Naive thymus-derived CD8-positive, alpha-beta T cell (primary cell): ENCODE measurements around the gene ZNF471. TPM values are rescaled to one million over a fixed set of nuclear protein-coding genes. Genes with fewer than 3 reads are reported as not detected.

Experiments used
- ATAC-seq, 2 donors: fragments of 150-1000 bp; cut with Tn5 transposase in 1 of 2; sonication (Bioruptor Pico), chemical (Tn5 transposase) in 1 of 2; 1 replicate in 1 of 2; 2 replicates in 1 of 2; pipeline ENCODE4 v1.10.0; 2021; ENCODE audit warnings: mild to moderate bottlenecking in 2 of 2, moderate library complexity in 2 of 2
- POLR2A ChIA-PET: fragments of 350-600 bp; sonication (Branson Sonifier 250); formaldehyde crosslinking; loops from one replicate; lab custom pipeline; 2021; ENCODE audit warnings: antibody characterized with exemption; lab: Charles Lee
- DNase-seq, 10 donors: peaks; one replicate each; pipeline versions ENCODE4 v3.0.0 to v3.0.0-alpha.2; 2020 to 2022
- H3K27ac Mint-ChIP-seq, 10 donors: one replicate each; pipeline ENCODE4 v1.8.0; 2020 to 2022; ENCODE audit warnings: mild to moderate bottlenecking in 10 of 10, mixed read lengths in 10 of 10, moderate library complexity in 4 of 10, inconsistent platforms in 1 of 10
- H3K27me3 Mint-ChIP-seq, 5 donors: one replicate each; pipeline ENCODE4 v1.8.0; 2021 to 2022; ENCODE audit warnings: mixed read lengths in 5 of 5
- H3K36me3 Mint-ChIP-seq, 3 donors: one replicate each; pipeline ENCODE4 v1.8.0; 2020 to 2022; ENCODE audit warnings: mixed read lengths in 3 of 3, mild to moderate bottlenecking in 2 of 3, inconsistent platforms in 1 of 3
- H3K4me1 Mint-ChIP-seq, 4 donors: one replicate each; pipeline ENCODE4 v1.8.0; 2021 to 2022; ENCODE audit warnings: mixed read lengths in 4 of 4
- H3K4me3 Mint-ChIP-seq, 10 donors: one replicate each; pipeline ENCODE4 v1.8.0; 2020 to 2022; ENCODE audit warnings: mild to moderate bottlenecking in 10 of 10, mixed read lengths in 10 of 10, moderate library complexity in 6 of 10, inconsistent platforms in 1 of 10
- H3K9me3 Mint-ChIP-seq, 9 donors: one replicate each; pipeline ENCODE4 v1.8.0; 2020 to 2022; ENCODE audit warnings: mixed read lengths in 9 of 9, mild to moderate bottlenecking in 3 of 9, inconsistent platforms in 1 of 9, moderate library complexity in 1 of 9
- polyA plus RNA-seq, 3 donors: library from polyadenylated mRNA; unstranded; fragments of 300-500 nt; fragmentation: Illumina TruSeq; gene quantifications; one replicate each; pipeline ENCODE4 v1.2.3, GENCODE V29; 2021
- total RNA-seq, 8 experiments: library from RNA in 2 of 8; stranded (reverse) in 2 of 8; gene quantifications; one replicate each; pipeline ENCODE4 v1.2.3 and lab custom pipeline; 2021 to 2026

Gene ZNF471
- total and polyA plus RNA-seq, 5 experiments from 2014 or later, result 0.61 to 10.8 (median 5.7) TPM; not detected in 1

DNA sequence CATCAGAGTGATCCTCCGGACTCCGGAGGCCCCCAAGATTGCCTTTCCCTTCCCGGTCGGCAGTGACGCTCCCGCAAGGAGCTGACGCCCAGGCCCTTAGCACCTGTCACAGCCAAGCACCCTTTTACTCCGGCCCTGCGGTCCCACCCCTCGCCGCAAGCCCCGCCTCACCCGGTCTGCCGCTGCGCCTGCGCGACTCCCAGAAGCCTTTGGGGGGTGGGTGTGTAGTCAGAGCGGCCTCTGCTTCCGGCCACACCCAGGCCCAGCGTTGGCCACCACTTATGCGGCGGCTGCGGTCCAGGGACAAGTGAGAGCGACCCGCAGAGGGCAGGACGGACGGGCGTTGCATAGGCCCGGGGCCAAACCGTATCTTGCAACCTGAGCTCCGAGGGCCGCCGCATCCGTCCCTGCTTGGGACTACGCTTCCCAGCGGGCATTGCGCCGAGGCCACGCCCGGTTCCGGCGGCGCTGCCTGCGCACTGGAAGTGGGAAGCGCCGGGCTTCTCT, 30.7 kb downstream of the ZNF471 start:
- H3K4me3 Mint-ChIP-seq, result peak overlapping the region; percentile 88 to 98 (median 93)
- peaks cover 22 to 74% (median 45%) of the 10 kb centered on the region in 3 donors for H3K36me3 Mint-ChIP-seq
- ATAC-seq (peak; percentile 89 to 92), DNase-seq (peak; percentile 85 to 96 (median 89))
- peaks cover 0 to 7% (median 0%) of the 10 kb centered on the region in 5 donors for H3K27me3 Mint-ChIP-seq
- peak overlapping the region; percentile 81 to 99 (median 95) for H3K27ac Mint-ChIP-seq
- POLR2A ChIA-PET, result interaction anchor here (1.0 to 1.1 kb wide), 2 partner anchors 11 to 224 kb away, joined by 3 read pairs; partner anchors contain the start of gene ZSCAN5A
- peaks cover 0 to 85% (median 42%) of the 10 kb centered on the region in 9 donors for H3K9me3 Mint-ChIP-seq
- H3K4me1 Mint-ChIP-seq, result peaks cover 6 to 28% (median 25%) of the 10 kb centered on the region in 4 donors

- ATAC-seq (peak; percentile 59 to 73), DNase-seq (peak in 3 of 10 donors; percentile 15 to 88 (median 75))
- Mint-ChIP-seq H3K27me3 (peaks cover 0 to 7% (median 0%) of the 10 kb centered on the region in 5 donors), H3K4me1 (peaks cover 6 to 28% (median 25%) of the 10 kb centered on the region in 4 donors), H3K9me3 (peaks cover 0 to 85% (median 44%) of the 10 kb centered on the region in 9 donors), H3K36me3 (peaks cover 27 to 77% (median 45%) of the 10 kb centered on the region in 3 donors), H3K27ac (peak within 1 kb of the TSS; percentile 82 to 99 (median 95)), H3K4me3 (peak within 1 kb of the TSS; percentile 88 to 98 (median 93))
- POLR2A ChIA-PET, result interaction anchor here (0.9 to 1.1 kb wide), 3 partner anchors 11 to 225 kb away, joined by 3 to 4 read pairs (median 3); partner anchors contain the start of genes ZNF470 and ZSCAN5A
These were observed 31.2 kb downstream of the ZNF471 start, which contains the start of gene ZFP28 for GRCh38 chr19:56538761-56539263. TSS of gene ZFP28 (plus strand) at chr19:56538948. CDS start at chr19:56539019, 71 bp downstream.

DNA sequence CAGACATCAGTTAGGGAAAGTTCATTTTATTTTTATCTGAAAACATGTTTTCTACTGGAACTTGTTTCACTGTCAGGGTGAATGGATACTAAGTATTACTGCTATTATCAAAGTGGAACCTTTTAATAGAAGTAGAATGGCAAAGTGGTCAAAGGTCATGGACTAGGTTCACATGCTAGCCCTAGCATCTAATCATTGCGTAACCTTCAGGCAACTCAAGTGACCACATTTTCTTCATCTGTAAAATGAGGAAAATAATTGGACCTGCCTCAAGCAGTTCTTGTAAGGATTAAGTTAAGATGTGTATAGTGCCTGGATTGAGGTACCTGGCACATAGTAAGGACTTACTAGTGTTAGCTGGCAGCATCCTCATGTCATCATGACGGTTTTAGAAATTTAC, 36.1 kb downstream of the ZNF471 start:
- ATAC-seq, result no peak
- no peak for DNase-seq
- peaks cover 0 to 2% (median 0%) of the 10 kb centered on the region in 5 donors for H3K27me3 Mint-ChIP-seq
- no peak overlapping the region for H3K4me3 Mint-ChIP-seq
- peaks cover 55 to 92% (median 60%) of the 10 kb centered on the region in 3 donors for H3K36me3 Mint-ChIP-seq
- H3K4me1 Mint-ChIP-seq, result peaks cover 6 to 19% (median 14%) of the 10 kb centered on the region in 4 donors
- H3K27ac Mint-ChIP-seq, result no peak overlapping the region
- H3K9me3 Mint-ChIP-seq, result peaks cover 8 to 90% (median 54%) of the 10 kb centered on the region in 9 donors
- POLR2A ChIA-PET, result no interaction called here

- H3K36me3 Mint-ChIP-seq, result peaks cover 61 to 91% (median 69%) of the 10 kb centered on the region in 3 donors
- H3K4me3 Mint-ChIP-seq, result no peak overlapping the region
- peaks cover 12 to 99% (median 54%) of the 10 kb centered on the region in 9 donors for H3K9me3 Mint-ChIP-seq
- H3K27me3 Mint-ChIP-seq, result no peaks in the 10 kb centered on the region
- DNase-seq (no peak), ATAC-seq (no peak)
- no peak overlapping the region for H3K27ac Mint-ChIP-seq
- POLR2A ChIA-PET, result no interaction called here
- H3K4me1 Mint-ChIP-seq, result no peaks in the 10 kb centered on the region
These were observed 39.9 kb downstream of the ZNF471 start for GRCh38 chr19:56547535-56547934.

DNA sequence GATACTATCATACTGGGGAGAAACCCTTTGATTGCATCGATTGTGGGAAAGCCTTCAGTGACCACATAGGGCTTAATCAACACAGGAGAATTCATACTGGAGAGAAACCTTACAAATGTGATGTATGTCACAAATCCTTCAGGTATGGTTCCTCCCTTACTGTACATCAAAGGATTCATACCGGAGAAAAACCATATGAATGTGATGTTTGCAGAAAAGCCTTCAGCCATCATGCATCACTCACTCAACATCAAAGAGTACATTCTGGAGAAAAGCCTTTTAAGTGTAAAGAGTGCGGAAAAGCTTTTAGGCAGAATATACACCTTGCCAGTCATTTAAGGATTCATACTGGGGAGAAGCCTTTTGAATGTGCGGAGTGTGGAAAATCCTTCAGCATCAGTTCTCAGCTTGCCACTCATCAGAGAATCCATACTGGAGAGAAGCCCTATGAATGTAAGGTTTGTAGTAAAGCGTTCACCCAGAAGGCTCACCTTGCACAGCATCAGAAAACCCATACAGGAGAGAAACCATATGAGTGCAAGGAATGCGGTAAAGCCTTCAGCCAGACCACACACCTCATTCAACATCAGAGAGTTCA, 46.7 kb downstream of the ZNF471 start:
- DNase-seq (no peak), ATAC-seq (no peak)
- Mint-ChIP-seq H3K27me3 (no peaks in the 10 kb centered on the region), H3K4me1 (no peaks in the 10 kb centered on the region), H3K36me3 (peaks cover 47 to 78% (median 71%) of the 10 kb centered on the region in 3 donors), H3K27ac (no peak overlapping the region), H3K9me3 (peaks cover 9 to 97% (median 58%) of the 10 kb centered on the region in 9 donors), H3K4me3 (no peak overlapping the region)
- POLR2A ChIA-PET, result no interaction called here

GRCh38 chr19:56562766-56563165, 55.1 kb downstream of the ZNF471 start:
- peaks cover 10 to 75% (median 68%) of the 10 kb centered on the region in 3 donors for H3K36me3 Mint-ChIP-seq
- ATAC-seq, result no peak
- POLR2A ChIA-PET, result interaction anchor here (0.6 kb wide), 1 partner anchor 22 kb away, joined by 3 read pairs; no protein-coding TSS in a partner anchor
- no peak for DNase-seq
- no peak overlapping the region for H3K4me3 Mint-ChIP-seq
- no peaks in the 10 kb centered on the region for H3K27me3 Mint-ChIP-seq
- peaks cover 2 to 16% (median 12%) of the 10 kb centered on the region in 4 donors for H3K4me1 Mint-ChIP-seq
- H3K27ac Mint-ChIP-seq, result no peak overlapping the region
- peaks cover 13 to 100% (median 58%) of the 10 kb centered on the region in 9 donors for H3K9me3 Mint-ChIP-seq

DNA sequence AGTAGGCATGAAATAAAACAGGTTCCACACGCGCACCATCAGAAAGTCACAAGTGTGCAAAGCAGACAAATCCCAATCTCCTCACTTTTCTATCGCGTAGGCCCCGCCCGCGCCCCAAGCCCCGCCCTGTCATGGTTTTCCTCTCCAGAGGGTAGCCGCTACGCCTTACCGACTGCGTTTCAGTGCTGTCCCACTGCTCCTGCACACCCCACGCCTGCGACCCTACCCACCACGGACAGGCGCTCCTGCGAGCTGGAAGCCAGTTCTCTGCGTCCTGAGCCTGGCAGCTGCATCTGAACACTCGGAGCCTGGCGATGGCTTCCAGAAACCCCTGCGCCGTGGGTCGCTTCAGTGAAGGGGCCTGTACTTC, 59.2 kb downstream of the ZNF471 start:
- POLR2A ChIA-PET, result interaction anchor here (0.6 to 1.7 kb wide), 2 partner anchors 27 to 28 kb away, joined by 3 to 4 read pairs; partner anchors contain the start of gene ZNF71
- ATAC-seq, result peak; percentile 49 to 51
- H3K4me1 Mint-ChIP-seq, result peaks cover 2 to 24% (median 18%) of the 10 kb centered on the region in 4 donors
- peak in 3 of 10 donors; percentile 4 to 24 (median 17) for DNase-seq
- H3K9me3 Mint-ChIP-seq, result peaks cover 6 to 95% (median 37%) of the 10 kb centered on the region in 9 donors
- H3K36me3 Mint-ChIP-seq, result peaks cover 37 to 78% (median 53%) of the 10 kb centered on the region in 3 donors
- peak overlapping the region; percentile 92 to 99 (median 94) for H3K4me3 Mint-ChIP-seq
- H3K27me3 Mint-ChIP-seq, result no peaks in the 10 kb centered on the region
- peak overlapping the region; percentile 79 to 95 (median 91) for H3K27ac Mint-ChIP-seq

DNA sequence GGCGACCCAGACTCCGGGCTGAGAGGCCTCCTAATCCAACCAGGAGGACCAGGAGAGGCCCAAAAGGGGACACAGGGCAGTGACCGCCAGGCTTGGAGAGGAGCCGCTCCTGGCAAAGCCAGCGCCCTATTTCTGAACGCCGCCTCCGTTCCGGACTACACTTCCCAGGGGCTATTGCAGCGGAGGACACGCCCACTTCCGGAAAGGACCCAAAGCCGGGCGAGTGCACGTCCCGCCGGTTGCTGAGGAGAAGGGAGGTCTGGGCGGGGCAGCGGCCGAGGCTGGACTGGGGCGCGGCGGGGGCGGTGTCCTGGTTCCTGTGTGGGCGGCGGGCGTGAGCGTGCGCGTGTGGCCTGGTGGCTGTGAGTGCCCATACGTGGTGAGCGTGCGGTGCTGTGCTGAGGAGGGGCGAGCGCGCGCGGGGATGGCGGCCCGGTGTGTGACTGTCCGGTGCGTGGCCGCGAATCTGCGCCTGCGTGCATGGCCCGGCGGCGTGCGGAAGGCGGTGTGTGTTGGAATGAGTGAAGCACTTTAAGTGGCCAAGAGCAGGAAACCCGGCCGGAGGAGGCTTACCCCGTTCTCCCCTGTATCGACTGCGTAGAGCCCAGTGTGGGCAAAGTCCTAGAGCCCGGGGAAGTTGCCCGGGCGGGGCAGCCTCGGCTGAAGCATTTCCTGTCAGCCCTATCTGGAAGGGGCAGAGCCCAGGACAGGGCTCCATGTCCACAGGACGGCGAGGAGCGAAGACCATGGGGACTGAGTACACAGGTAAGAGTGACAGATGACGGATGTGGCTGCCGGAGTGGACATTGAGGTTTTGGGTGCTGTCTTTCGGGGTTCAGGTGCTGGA, 59.8 kb downstream of the ZNF471 start, which contains the start of gene ZNF470:
Gene ZNF470, plus strand, starts transcription at position 195 of the 847 bp plus-strand sequence. CDS start 2,844 bp downstream, outside the sequence.
- POLR2A ChIA-PET, result interaction anchor here (0.6 to 1.7 kb wide), 4 partner anchors 27 to 609 kb away, joined by 3 to 5 read pairs (median 4); partner anchors contain the start of genes ZNF583 and ZNF71
- no peaks in the 10 kb centered on the region for H3K27me3 Mint-ChIP-seq
- peak; percentile 75 to 93 (median 84) for DNase-seq
- H3K36me3 Mint-ChIP-seq, result peaks cover 38 to 76% (median 49%) of the 10 kb centered on the region in 3 donors
- H3K9me3 Mint-ChIP-seq, result peaks cover 6 to 93% (median 35%) of the 10 kb centered on the region in 9 donors
- peaks cover 2 to 24% (median 18%) of the 10 kb centered on the region in 4 donors for H3K4me1 Mint-ChIP-seq
- ATAC-seq, result peak; percentile 95 to 97
- peak within 1 kb of the TSS; percentile 79 to 95 (median 91) for H3K27ac Mint-ChIP-seq
- peak within 1 kb of the TSS; percentile 92 to 99 (median 94) for H3K4me3 Mint-ChIP-seq

- POLR2A ChIA-PET, result interaction anchor here (0.7 to 0.9 kb wide), 2 partner anchors 22 to 34 kb away, joined by 4 read pairs; no protein-coding TSS in a partner anchor
- ATAC-seq, result no peak
These were observed 64.9 kb downstream of the ZNF471 start for GRCh38 chr19:56572589-56572988.

GRCh38 chr19:56573914-56574313, 66.3 kb downstream of the ZNF471 start:
- H3K4me1 Mint-ChIP-seq, result no peaks in the 10 kb centered on the region
- H3K4me3 Mint-ChIP-seq, result no peak overlapping the region
- DNase-seq, result no peak
- ATAC-seq, result no peak
- H3K27me3 Mint-ChIP-seq, result no peaks in the 10 kb centered on the region
- POLR2A ChIA-PET, result no interaction called here
- H3K27ac Mint-ChIP-seq, result no peak overlapping the region
- peaks cover 18 to 95% (median 51%) of the 10 kb centered on the region in 9 donors for H3K9me3 Mint-ChIP-seq
- peaks cover 61 to 78% (median 62%) of the 10 kb centered on the region in 3 donors for H3K36me3 Mint-ChIP-seq

More at GRCh38 chr19:56572589-56572988, 64.9 kb downstream of the ZNF471 start:
- H3K4me3 Mint-ChIP-seq, result no peak overlapping the region
- no peaks in the 10 kb centered on the region for H3K27me3 Mint-ChIP-seq
- DNase-seq, result no peak
- peaks cover 61 to 84% (median 66%) of the 10 kb centered on the region in 3 donors for H3K36me3 Mint-ChIP-seq
- H3K27ac Mint-ChIP-seq, result no peak overlapping the region
- H3K4me1 Mint-ChIP-seq, result peaks cover under 1 to 11% (median 8%) of the 10 kb centered on the region in 4 donors
- peaks cover 15 to 94% (median 48%) of the 10 kb centered on the region in 9 donors for H3K9me3 Mint-ChIP-seq

DNA sequence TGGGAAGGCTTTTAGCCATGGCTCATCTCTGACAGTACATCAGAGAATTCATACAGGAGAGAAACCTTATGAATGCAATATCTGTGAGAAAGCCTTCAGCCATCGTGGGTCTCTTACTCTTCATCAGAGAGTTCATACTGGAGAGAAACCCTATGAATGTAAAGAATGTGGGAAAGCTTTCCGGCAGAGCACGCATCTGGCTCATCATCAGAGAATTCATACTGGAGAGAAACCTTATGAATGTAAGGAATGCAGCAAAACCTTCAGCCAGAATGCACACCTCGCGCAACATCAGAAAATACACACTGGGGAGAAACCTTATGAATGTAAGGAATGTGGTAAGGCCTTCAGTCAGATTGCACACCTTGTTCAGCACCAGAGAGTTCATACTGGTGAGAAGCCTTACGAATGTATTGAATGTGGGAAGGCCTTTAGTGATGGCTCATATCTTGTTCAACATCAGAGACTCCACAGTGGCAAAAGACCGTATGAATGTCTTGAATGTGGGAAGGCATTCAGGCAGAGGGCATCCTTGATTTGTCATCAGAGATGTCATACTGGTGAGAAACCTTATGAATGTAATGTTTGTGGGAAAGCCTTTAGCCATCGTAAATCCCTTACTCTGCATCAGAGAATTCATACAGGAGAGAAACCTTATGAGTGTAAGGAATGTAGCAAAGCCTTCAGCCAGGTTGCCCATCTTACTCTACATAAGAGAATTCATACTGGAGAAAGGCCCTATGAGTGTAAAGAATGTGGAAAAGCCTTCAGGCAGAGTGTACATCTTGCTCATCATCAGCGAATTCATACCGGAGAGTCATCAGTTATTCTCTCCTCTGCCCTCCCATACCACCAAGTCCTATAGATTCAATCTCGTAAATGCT, 70.3 kb downstream of the ZNF471 start:
- POLR2A ChIA-PET, result no interaction called here
- H3K27ac Mint-ChIP-seq, result no peak overlapping the region
- no peak for ATAC-seq
- H3K36me3 Mint-ChIP-seq, result peaks cover 34 to 72% (median 59%) of the 10 kb centered on the region in 3 donors
- no peak overlapping the region for H3K4me3 Mint-ChIP-seq
- no peaks in the 10 kb centered on the region for H3K27me3 Mint-ChIP-seq
- H3K9me3 Mint-ChIP-seq, result peaks cover 21 to 99% (median 56%) of the 10 kb centered on the region in 9 donors
- peaks cover 0 to 2% (median under 1%) of the 10 kb centered on the region in 4 donors for H3K4me1 Mint-ChIP-seq
- DNase-seq, result no peak
